PC-9 (cell line): ENCODE measurements around the gene KCNJ12. TPM values are rescaled to one million over a fixed set of nuclear protein-coding genes. Genes with fewer than 3 reads are reported as not detected.
"Not testable (repeated sequence)": the region's sequence is repeated elsewhere in the genome, so short reads cannot be mapped to it uniquely, and the experiment has no call there.

Experiments
- BruUV-seq: library from RNA; stranded (reverse); fragments of 400-500 nt; replicated peaks from 2 replicates; lab custom pipeline; 2021; lab: Mats Ljungman, UMichigan
- CTCF ChIA-PET: fragments of 300-600 bp; sonication (Branson Sonifier 250); formaldehyde crosslinking; loops from one replicate; lab custom pipeline; 2022; ENCODE audit warnings: antibody characterized with exemption; lab: Charles Lee
- POLR2A ChIA-PET: fragments of 300-600 bp; sonication (Branson Sonifier 250); formaldehyde crosslinking; loops from one replicate; lab custom pipeline; 2022; ENCODE audit warnings: antibody characterized with exemption; ENCODE audit not compliant: unreplicated experiment; lab: Charles Lee
- DNase-seq, 2 experiments: peaks; one replicate each; pipeline versions ENCODE4 v3.0.0 to v3.0.0-alpha.2; 2015 to 2022; ENCODE audit warnings: mixed read lengths in 1 of 2
- H2AFZ ChIP-seq: fragments of 200-600 bp; sonication (generic); 2 replicates; pipeline ENCODE4 v1.8.1; 2017; ENCODE audit warnings: antibody characterized with exemption
- H3F3A ChIP-seq: fragments of 200-600 bp; sonication (generic); 2 replicates; pipeline ENCODE4 v1.8.1; 2017; ENCODE audit warnings: antibody characterized with exemption, mild to moderate bottlenecking, low read depth; ENCODE audit not compliant: insufficient read depth
- H3K27ac ChIP-seq: fragments of 200-600 bp; sonication (generic); 2 replicates; pipeline ENCODE4 v1.6.1; 2016; ENCODE audit warnings: mixed run types
- H3K27me3 ChIP-seq: fragments of 200-600 bp; sonication (generic); 2 replicates; pipeline ENCODE4 v1.6.1; 2016; ENCODE audit warnings: low read depth, mixed run types; ENCODE audit not compliant: insufficient read depth
- H3K36me3 ChIP-seq: fragments of 200-600 bp; sonication (generic); 2 replicates; pipeline ENCODE4 v1.6.1; 2016; ENCODE audit warnings: low read depth, mixed run types
- H3K4me1 ChIP-seq: fragments of 200-600 bp; sonication (generic); replicated peaks from 2 replicates; pipeline ENCODE4 v1.6.1; 2016; ENCODE audit warnings: mixed run types; ENCODE audit not compliant: insufficient read depth
- H3K4me2 ChIP-seq: fragments of 200-600 bp; sonication (generic); 2 replicates; pipeline ENCODE4 v1.6.1; 2017; ENCODE audit warnings: mixed run types
- H3K4me3 ChIP-seq: fragments of 200-600 bp; sonication (generic); 2 replicates; pipeline ENCODE4 v1.6.1; 2016; ENCODE audit warnings: mixed run types
- H3K79me2 ChIP-seq: fragments of 200-600 bp; sonication (generic); 2 replicates; pipeline ENCODE4 v1.6.1; 2017; ENCODE audit warnings: low read depth, mixed run types
- H3K9me2 ChIP-seq: fragments of 200-600 bp; sonication (generic); 2 replicates; pipeline ENCODE4 v1.8.1; 2017; ENCODE audit warnings: mild to moderate bottlenecking; ENCODE audit not compliant: insufficient read depth
- H3K9me3 ChIP-seq: fragments of 200-600 bp; sonication (generic); 2 replicates; pipeline ENCODE4 v1.8.1; 2016; ENCODE audit warnings: low read depth; ENCODE audit not compliant: insufficient read depth
- H4K20me1 ChIP-seq: fragments of 200-600 bp; sonication (generic); 2 replicates; pipeline ENCODE4 v1.8.1; 2017; ENCODE audit not compliant: insufficient read depth
- CTCF ChIP-seq: fragments of 200-600 bp; sonication (generic); conservative IDR thresholded peaks from 2 replicates; pipeline ENCODE4 v1.6.1; 2017; ENCODE audit warnings: mixed run types, antibody characterized with exemption, mild to moderate bottlenecking, moderate library complexity
- EZH2 ChIP-seq: fragments of 200-600 bp; sonication (generic); IDR thresholded peaks from 2 replicates; pipeline ENCODE4 v1.8.0; 2017; ENCODE audit warnings: antibody characterized with exemption, low read depth
- intact Hi-C: fragments of 100-400 bp; cut with micrococcal nuclease; formaldehyde crosslinking; loops from one replicate; pipeline ENCODE4 v1.10.0; 2022; ENCODE audit not compliant: unreplicated experiment
- total RNA-seq: library from RNA; stranded (reverse); gene quantifications from 2 replicates; pipeline ENCODE4 v1.2.3, GENCODE V29; 2021

The KCNJ12 gene
- total RNA-seq, 1 experiment from 2014 or later, result 1.1 TPM

- no peaks in the 10 kb centered on the region for H3K36me3 ChIP-seq
- H3K4me1 ChIP-seq, result peaks cover 7% of the 10 kb centered on the region
- H3K27ac ChIP-seq, result no peak overlapping the region
- H3K9me2 ChIP-seq, result no peaks in the 10 kb centered on the region
- no peaks in the 10 kb centered on the region for H3K27me3 ChIP-seq
- TF ChIP-seq CTCF (no peak), EZH2 (no peak)
- BruUV-seq, result no TSS peak
- H3K4me3 ChIP-seq, result no peak overlapping the region
- H3K79me2 ChIP-seq, result no peaks in the 10 kb centered on the region
- POLR2A ChIA-PET, result no interaction called here
- no peaks in the 10 kb centered on the region for H4K20me1 ChIP-seq
- no peak overlapping the region for H2AFZ ChIP-seq
- intact Hi-C loops, result no loop called here
- no peak overlapping the region for H3K4me2 ChIP-seq
- no peaks in the 10 kb centered on the region for H3K9me3 ChIP-seq
- DNase-seq, result no peak
- CTCF ChIA-PET, result no interaction called here
- H3F3A ChIP-seq, result peaks cover 5% of the 10 kb centered on the region; the same call in 1 of the 2 replicates
These were observed 20.1 kb downstream of the KCNJ12 start for GRCh38 chr17:21396237-21396636.

GRCh38 chr17:21397341-21398190 lies 21.4 kb downstream of the KCNJ12 start:
- Histone ChIP-seq H3F3A (peaks cover 5% of the 10 kb centered on the region; the same call in 1 of the 2 replicates), H2AFZ (no peak overlapping the region), H3K4me2 (no peak overlapping the region), H3K27ac (no peak overlapping the region), H3K4me3 (no peak overlapping the region), H3K9me3 (no peaks in the 10 kb centered on the region), H3K79me2 (no peaks in the 10 kb centered on the region), H3K36me3 (no peaks in the 10 kb centered on the region), H3K4me1 (peaks cover 19% of the 10 kb centered on the region), H4K20me1 (no peaks in the 10 kb centered on the region), H3K27me3 (no peaks in the 10 kb centered on the region), H3K9me2 (no peaks in the 10 kb centered on the region)
- intact Hi-C loops, result no loop called here
- TF ChIP-seq CTCF, result no peak
- no peak for TF ChIP-seq EZH2
- ChIA-PET POLR2A (no interaction called here), CTCF (interaction anchor here (0.5 kb wide), 1 partner anchor 60 kb away, joined by 10 read pairs; no protein-coding TSS in a partner anchor)
- no peak for DNase-seq
- no TSS peak for BruUV-seq

GRCh38 chr17:21399474-21400186 lies 23.5 kb downstream of the KCNJ12 start:
- POLR2A ChIA-PET, result no interaction called here
- no peaks in the 10 kb centered on the region for H3K9me3 ChIP-seq
- no peaks in the 10 kb centered on the region for H3K27me3 ChIP-seq
- H3K27ac ChIP-seq, result no peak overlapping the region
- H3K36me3 ChIP-seq, result no peaks in the 10 kb centered on the region
- no peaks in the 10 kb centered on the region for H3K79me2 ChIP-seq
- CTCF ChIA-PET, result no interaction called here
- peaks cover 2% of the 10 kb centered on the region; the same call in 1 of the 2 replicates for H3F3A ChIP-seq
- H3K4me1 ChIP-seq, result peaks cover 20% of the 10 kb centered on the region
- H3K9me2 ChIP-seq, result no peaks in the 10 kb centered on the region
- no peaks in the 10 kb centered on the region for H4K20me1 ChIP-seq
- no peak overlapping the region for H3K4me3 ChIP-seq
- no peak overlapping the region for H2AFZ ChIP-seq
- H3K4me2 ChIP-seq, result no peak overlapping the region
- intact Hi-C loops, result loop anchor here (5.0 to 10.0 kb wide), 2 partner anchors 58 to 185 kb away; partner anchors contain the start of gene TMEM11
- no peak for DNase-seq
- TF ChIP-seq EZH2 (no peak), CTCF (no peak)
- BruUV-seq, result no TSS peak

- CTCF ChIA-PET, H3K4me2 ChIP-seq, H2AFZ ChIP-seq, H3K27me3 ChIP-seq, H3K4me3 ChIP-seq, H3K27ac ChIP-seq, H3K9me2 ChIP-seq, H3F3A ChIP-seq, H3K9me3 ChIP-seq, BruUV-seq, H3K79me2 ChIP-seq, DNase-seq, H4K20me1 ChIP-seq, H3K36me3 ChIP-seq: not testable (repeated sequence)
- intact Hi-C loops, result loop anchor here (5.0 to 10.0 kb wide), 2 partner anchors 57 to 185 kb away; partner anchors contain the start of gene TMEM11
- H3K4me1 ChIP-seq, result peaks cover 20% of the 10 kb centered on the region
- POLR2A ChIA-PET, result interaction anchor here (0.7 kb wide), 1 partner anchor 548 kb away, joined by 8 read pairs; no protein-coding TSS in a partner anchor
These were observed 24.0 kb downstream of the KCNJ12 start for GRCh38 chr17:21400187-21400569.
